ENCODE measurements around the gene KANSL1.

The KANSL1 gene

GRCh38 chr17:46038414-46038813 lies 154.8 kb downstream of the KANSL1 start:
- H3K9me3 ChIP-seq (ENCODE audit: control insufficient read depth in 5 of 5, low read length in 5 of 5), result no peaks in the 10 kb centered on the region
- no peaks in the 10 kb centered on the region for H3K27me3 ChIP-seq (ENCODE audit: control insufficient read depth in 5 of 5, insufficient read depth in 4 of 5, low read length in 5 of 5)
- peaks cover 55 to 82% (median 66%) of the 10 kb centered on the region in 5 donors for H3K36me3 ChIP-seq (ENCODE audit: control insufficient read depth in 5 of 5, insufficient read depth in 5 of 5, low read length in 5 of 5)
- no peak overlapping the region for H3K9ac ChIP-seq (ENCODE audit: low read length in 5 of 5)
- H3K27ac ChIP-seq (ENCODE audit: low read depth, low read length), result no peak overlapping the region
- H3K4me3 ChIP-seq (ENCODE audit: low read depth in 1 of 5, low read length in 5 of 5), result no peak overlapping the region
- H3K4me1 ChIP-seq (ENCODE audit: control insufficient read depth in 5 of 5, insufficient read depth in 5 of 5, low read length in 5 of 5), result no peaks in the 10 kb centered on the region

- Histone ChIP-seq H3K9ac (ENCODE audit: low read length in 5 of 5) (no peak overlapping the region), H3K36me3 (ENCODE audit: control insufficient read depth in 5 of 5, insufficient read depth in 5 of 5, low read length in 5 of 5) (peaks cover 55 to 84% (median 70%) of the 10 kb centered on the region in 5 donors), H3K27me3 (ENCODE audit: control insufficient read depth in 5 of 5, insufficient read depth in 4 of 5, low read length in 5 of 5) (no peaks in the 10 kb centered on the region), H3K9me3 (ENCODE audit: control insufficient read depth in 5 of 5, low read length in 5 of 5) (no peaks in the 10 kb centered on the region), H3K4me3 (ENCODE audit: low read depth in 1 of 5, low read length in 5 of 5) (no peak overlapping the region), H3K27ac (ENCODE audit: low read depth, low read length) (no peak overlapping the region), H3K4me1 (ENCODE audit: control insufficient read depth in 5 of 5, insufficient read depth in 5 of 5, low read length in 5 of 5) (no peaks in the 10 kb centered on the region)
These were observed 155.4 kb downstream of the KANSL1 start for GRCh38 chr17:46037722-46038255.

- H3K9me3 ChIP-seq (ENCODE audit: control insufficient read depth in 5 of 5, low read length in 5 of 5), result no peaks in the 10 kb centered on the region
- H3K4me3 ChIP-seq (ENCODE audit: low read depth in 1 of 5, low read length in 5 of 5), result no peak overlapping the region
- no peaks in the 10 kb centered on the region for H3K27me3 ChIP-seq (ENCODE audit: control insufficient read depth in 5 of 5, insufficient read depth in 4 of 5, low read length in 5 of 5)
- peaks cover 54 to 91% (median 79%) of the 10 kb centered on the region in 5 donors for H3K36me3 ChIP-seq (ENCODE audit: control insufficient read depth in 5 of 5, insufficient read depth in 5 of 5, low read length in 5 of 5)
- no peak overlapping the region for H3K9ac ChIP-seq (ENCODE audit: low read length in 5 of 5)
- no peaks in the 10 kb centered on the region for H3K4me1 ChIP-seq (ENCODE audit: control insufficient read depth in 5 of 5, insufficient read depth in 5 of 5, low read length in 5 of 5)
- no peak overlapping the region for H3K27ac ChIP-seq (ENCODE audit: low read depth, low read length)
These were observed 156.7 kb downstream of the KANSL1 start for GRCh38 chr17:46036491-46036890.

- H3K27ac ChIP-seq (ENCODE audit: low read depth, low read length), result no peak overlapping the region
- H3K4me1 ChIP-seq (ENCODE audit: control insufficient read depth in 5 of 5, insufficient read depth in 5 of 5, low read length in 5 of 5), result no peaks in the 10 kb centered on the region
- peaks cover 44 to 99% (median 91%) of the 10 kb centered on the region in 5 donors for H3K36me3 ChIP-seq (ENCODE audit: control insufficient read depth in 5 of 5, insufficient read depth in 5 of 5, low read length in 5 of 5)
- no peak overlapping the region for H3K9ac ChIP-seq (ENCODE audit: low read length in 5 of 5)
- no peak overlapping the region for H3K4me3 ChIP-seq (ENCODE audit: low read depth in 1 of 5, low read length in 5 of 5)
- H3K9me3 ChIP-seq (ENCODE audit: control insufficient read depth in 5 of 5, low read length in 5 of 5), result no peaks in the 10 kb centered on the region
- no peaks in the 10 kb centered on the region for H3K27me3 ChIP-seq (ENCODE audit: control insufficient read depth in 5 of 5, insufficient read depth in 4 of 5, low read length in 5 of 5)
These were observed 158.0 kb downstream of the KANSL1 start for GRCh38 chr17:46035112-46035818.

GRCh38 chr17:46033392-46033791 lies 159.8 kb downstream of the KANSL1 start:
- no peaks in the 10 kb centered on the region for H3K27me3 ChIP-seq (ENCODE audit: control insufficient read depth in 5 of 5, insufficient read depth in 4 of 5, low read length in 5 of 5)
- no peaks in the 10 kb centered on the region for H3K9me3 ChIP-seq (ENCODE audit: control insufficient read depth in 5 of 5, low read length in 5 of 5)
- H3K27ac ChIP-seq (ENCODE audit: low read depth, low read length), result no peak overlapping the region
- H3K4me1 ChIP-seq (ENCODE audit: control insufficient read depth in 5 of 5, insufficient read depth in 5 of 5, low read length in 5 of 5), result peaks cover 0 to 7% (median 0%) of the 10 kb centered on the region in 5 donors
- H3K36me3 ChIP-seq (ENCODE audit: control insufficient read depth in 5 of 5, insufficient read depth in 5 of 5, low read length in 5 of 5), result peaks cover 38 to 84% (median 81%) of the 10 kb centered on the region in 5 donors
- no peak overlapping the region for H3K9ac ChIP-seq (ENCODE audit: low read length in 5 of 5)
- no peak overlapping the region for H3K4me3 ChIP-seq (ENCODE audit: low read depth in 1 of 5, low read length in 5 of 5)

GRCh38 chr17:46032909-46033308 lies 160.3 kb downstream of the KANSL1 start:
- H3K27me3 ChIP-seq (ENCODE audit: control insufficient read depth in 5 of 5, insufficient read depth in 4 of 5, low read length in 5 of 5), result no peaks in the 10 kb centered on the region
- peaks cover 0 to 12% (median 1%) of the 10 kb centered on the region in 5 donors for H3K4me1 ChIP-seq (ENCODE audit: control insufficient read depth in 5 of 5, insufficient read depth in 5 of 5, low read length in 5 of 5)
- H3K9me3 ChIP-seq (ENCODE audit: control insufficient read depth in 5 of 5, low read length in 5 of 5), result no peaks in the 10 kb centered on the region
- H3K9ac ChIP-seq (ENCODE audit: low read length in 5 of 5), result no peak overlapping the region
- H3K27ac ChIP-seq (ENCODE audit: low read depth, low read length), result no peak overlapping the region
- peaks cover 35 to 81% (median 76%) of the 10 kb centered on the region in 5 donors for H3K36me3 ChIP-seq (ENCODE audit: control insufficient read depth in 5 of 5, insufficient read depth in 5 of 5, low read length in 5 of 5)
- H3K4me3 ChIP-seq (ENCODE audit: low read depth in 1 of 5, low read length in 5 of 5), result no peak overlapping the region

- H3K27ac ChIP-seq (ENCODE audit: low read depth, low read length), result no peak overlapping the region
- H3K9me3 ChIP-seq (ENCODE audit: control insufficient read depth in 5 of 5, low read length in 5 of 5), result no peaks in the 10 kb centered on the region
- no peak overlapping the region for H3K4me3 ChIP-seq (ENCODE audit: low read depth in 1 of 5, low read length in 5 of 5)
- H3K36me3 ChIP-seq (ENCODE audit: control insufficient read depth in 5 of 5, insufficient read depth in 5 of 5, low read length in 5 of 5), result peaks cover 25 to 77% (median 75%) of the 10 kb centered on the region in 5 donors
- H3K4me1 ChIP-seq (ENCODE audit: control insufficient read depth in 5 of 5, insufficient read depth in 5 of 5, low read length in 5 of 5), result peaks cover 2 to 18% (median 10%) of the 10 kb centered on the region in 5 donors
- H3K27me3 ChIP-seq (ENCODE audit: control insufficient read depth in 5 of 5, insufficient read depth in 4 of 5, low read length in 5 of 5), result no peaks in the 10 kb centered on the region
- H3K9ac ChIP-seq (ENCODE audit: low read length in 5 of 5), result no peak overlapping the region
These were observed 161.3 kb downstream of the KANSL1 start for GRCh38 chr17:46031920-46032319.

- Histone ChIP-seq H3K4me3 (ENCODE audit: low read depth in 1 of 5, low read length in 5 of 5) (no peak overlapping the region), H3K27me3 (ENCODE audit: control insufficient read depth in 5 of 5, insufficient read depth in 4 of 5, low read length in 5 of 5) (no peaks in the 10 kb centered on the region), H3K4me1 (ENCODE audit: control insufficient read depth in 5 of 5, insufficient read depth in 5 of 5, low read length in 5 of 5) (peaks cover 2 to 18% (median 10%) of the 10 kb centered on the region in 5 donors), H3K36me3 (ENCODE audit: control insufficient read depth in 5 of 5, insufficient read depth in 5 of 5, low read length in 5 of 5) (peaks cover 25 to 77% (median 74%) of the 10 kb centered on the region in 5 donors), H3K9ac (ENCODE audit: low read length in 5 of 5) (no peak overlapping the region), H3K27ac (ENCODE audit: low read depth, low read length) (no peak overlapping the region), H3K9me3 (ENCODE audit: control insufficient read depth in 5 of 5, low read length in 5 of 5) (no peaks in the 10 kb centered on the region)
These were observed 161.8 kb downstream of the KANSL1 start for GRCh38 chr17:46031440-46031839.

- Histone ChIP-seq H3K36me3 (ENCODE audit: control insufficient read depth in 5 of 5, insufficient read depth in 5 of 5, low read length in 5 of 5) (peaks cover 23 to 79% (median 68%) of the 10 kb centered on the region in 5 donors), H3K9ac (ENCODE audit: low read length in 5 of 5) (no peak overlapping the region), H3K9me3 (ENCODE audit: control insufficient read depth in 5 of 5, low read length in 5 of 5) (no peaks in the 10 kb centered on the region), H3K4me3 (ENCODE audit: low read depth in 1 of 5, low read length in 5 of 5) (no peak overlapping the region), H3K27me3 (ENCODE audit: control insufficient read depth in 5 of 5, insufficient read depth in 4 of 5, low read length in 5 of 5) (no peaks in the 10 kb centered on the region), H3K27ac (ENCODE audit: low read depth, low read length) (no peak overlapping the region), H3K4me1 (ENCODE audit: control insufficient read depth in 5 of 5, insufficient read depth in 5 of 5, low read length in 5 of 5) (peaks cover 2 to 25% (median 12%) of the 10 kb centered on the region in 5 donors)
These were observed 162.5 kb downstream of the KANSL1 start for GRCh38 chr17:46030752-46031151.

- H3K4me3 ChIP-seq (ENCODE audit: low read depth in 1 of 5, low read length in 5 of 5), result no peak overlapping the region
- H3K36me3 ChIP-seq (ENCODE audit: control insufficient read depth in 5 of 5, insufficient read depth in 5 of 5, low read length in 5 of 5), result peaks cover 13 to 70% (median 64%) of the 10 kb centered on the region in 5 donors
- peaks cover 4 to 35% (median 19%) of the 10 kb centered on the region in 5 donors for H3K4me1 ChIP-seq (ENCODE audit: control insufficient read depth in 5 of 5, insufficient read depth in 5 of 5, low read length in 5 of 5)
- no peaks in the 10 kb centered on the region for H3K27me3 ChIP-seq (ENCODE audit: control insufficient read depth in 5 of 5, insufficient read depth in 4 of 5, low read length in 5 of 5)
- H3K9me3 ChIP-seq (ENCODE audit: control insufficient read depth in 5 of 5, low read length in 5 of 5), result no peaks in the 10 kb centered on the region
- H3K9ac ChIP-seq (ENCODE audit: low read length in 5 of 5), result no peak overlapping the region
- H3K27ac ChIP-seq (ENCODE audit: low read depth, low read length), result no peak overlapping the region
These were observed 163.6 kb downstream of the KANSL1 start for GRCh38 chr17:46029627-46030026.

All from subcutaneous abdominal adipose tissue (tissue), 5 donors.